ENCODE results near the gene NSMF. TPM values are rescaled to one million over a fixed set of nuclear protein-coding genes. Genes with fewer than 3 reads are reported as not detected.

The NSMF gene
- total and polyA plus RNA-seq, 2 experiments from 2014 or later, result 20.3 to 103 TPM

- Histone ChIP-seq H3F3A (replicated peaks; ENCODE audit: low read depth) (no peaks in the 10 kb centered on the region), H3K27ac (ENCODE audit: low read depth) (no peak overlapping the region), H4K20me1 (replicated peaks; ENCODE audit: insufficient read depth) (no peaks in the 10 kb centered on the region), H3K4me2 (no peak overlapping the region), H3K36me3 (ENCODE audit: insufficient read depth) (no peaks in the 10 kb centered on the region), H3K27me3 (ENCODE audit: insufficient read depth) (no peaks in the 10 kb centered on the region), H2AFZ (no peak overlapping the region), H3K9me2 (ENCODE audit: insufficient read depth) (no peaks in the 10 kb centered on the region), H3K79me2 (replicated peaks; ENCODE audit: insufficient read depth) (no peaks in the 10 kb centered on the region), H3K4me1 (ENCODE audit: insufficient read depth) (no peaks in the 10 kb centered on the region), H3K4me3 (no peak overlapping the region)
- peaks cover 38% of the 10 kb centered on the region for H3K27me3 Mint-ChIP-seq (ENCODE audit: insufficient read depth, low read depth, poor library complexity)
- DNase-seq (ENCODE audit: low spot score) (no peak), ATAC-seq (no peak)
- peaks cover 75% of the 10 kb centered on the region for H3K9me3 Mint-ChIP-seq
- TF ChIP-seq NANOG (IDR thresholded peaks at IDR 0.05; ENCODE audit: borderline replicate concordance) (no peak), STAT1 (IDR thresholded peaks at IDR 0.05; ENCODE audit: unreplicated experiment) (no peak), ETS1 (IDR thresholded peaks at IDR 0.05) (no peak), ZNF331 (CRISPR knock-in tag; IDR thresholded peaks at IDR 0.05; ENCODE audit: low read depth) (no peak), CTCF (conservative IDR thresholded peaks at IDR 0.05; ENCODE audit: low read depth in 2 of 2) (no peak), EZH2phosphoT487 (IDR thresholded peaks at IDR 0.05; ENCODE audit: unreplicated experiment) (no peak), ZNF462 (CRISPR knock-in tag; IDR thresholded peaks at IDR 0.05) (no peak), ZNF114 (CRISPR knock-in tag; IDR thresholded peaks at IDR 0.05) (no peak), REST (IDR thresholded peaks at IDR 0.05; ENCODE audit: unreplicated experiment) (no peak), CREB1 (CRISPR knock-in tag; IDR thresholded peaks at IDR 0.05; ENCODE audit: low read depth) (no peak), POLR2AphosphoS5 (IDR thresholded peaks at IDR 0.05; ENCODE audit: low read depth) (no peak), JUNB (IDR thresholded peaks at IDR 0.05; ENCODE audit: unreplicated experiment) (no peak), EZH2 (IDR thresholded peaks at IDR 0.05; ENCODE audit: low read depth, unreplicated experiment) (no peak)
- no peak overlapping the region for H3K27ac Mint-ChIP-seq
- no peak overlapping the region for H3K4me3 Mint-ChIP-seq
- peaks cover 36% of the 10 kb centered on the region for H3K36me3 Mint-ChIP-seq (ENCODE audit: low read depth)
- peaks cover 2% of the 10 kb centered on the region; the same call in 1 of the 3 replicates for H3K4me1 Mint-ChIP-seq
Observed at GRCh38 chr9:137500666-137501397, 41.7 kb upstream of the NSMF start.
